ENCODE data around the gene NOD1.

GRCh38 chr7:30523466-30523865 lies 44.9 kb upstream of the NOD1 start:
- TF ChIP-seq OSR1 (CRISPR knock-in tag; IDR thresholded peaks at IDR 0.05) (no peak), BACH2 (CRISPR knock-in tag; IDR thresholded peaks at IDR 0.05; ENCODE audit: borderline replicate concordance) (no peak), ARNTL (CRISPR knock-in tag; IDR thresholded peaks at IDR 0.05; ENCODE audit: borderline replicate concordance, low read depth) (no peak), TCF4 (CRISPR knock-in tag; IDR thresholded peaks at IDR 0.05; ENCODE audit: borderline replicate concordance) (no peak), GLIS3 (CRISPR knock-in tag; IDR thresholded peaks at IDR 0.05) (no peak), ZFP3 (CRISPR knock-in tag; IDR thresholded peaks at IDR 0.05) (no peak), SNAI2 (CRISPR knock-in tag; IDR thresholded peaks at IDR 0.05) (no peak), POU6F1 (CRISPR knock-in tag; IDR thresholded peaks at IDR 0.05; ENCODE audit: borderline replicate concordance, low read depth) (no peak), ZFP30 (CRISPR knock-in tag; IDR thresholded peaks at IDR 0.05) (no peak)
- TF ChIP-seq, protein P1, sequence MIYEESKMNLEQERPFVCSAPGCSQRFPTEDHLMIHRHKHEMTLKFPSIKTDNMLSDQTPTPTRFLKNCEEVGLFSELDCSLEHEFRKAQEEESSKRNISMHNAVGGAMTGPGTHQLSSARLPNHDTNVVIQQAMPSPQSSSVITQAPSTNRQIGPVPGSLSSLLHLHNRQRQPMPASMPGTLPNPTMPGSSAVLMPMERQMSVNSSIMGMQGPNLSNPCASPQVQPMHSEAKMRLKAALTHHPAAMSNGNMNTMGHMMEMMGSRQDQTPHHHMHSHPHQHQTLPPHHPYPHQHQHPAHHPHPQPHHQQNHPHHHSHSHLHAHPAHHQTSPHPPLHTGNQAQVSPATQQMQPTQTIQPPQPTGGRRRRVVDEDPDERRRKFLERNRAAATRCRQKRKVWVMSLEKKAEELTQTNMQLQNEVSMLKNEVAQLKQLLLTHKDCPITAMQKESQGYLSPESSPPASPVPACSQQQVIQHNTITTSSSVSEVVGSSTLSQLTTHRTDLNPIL (CRISPR knock-in tag; IDR thresholded peaks at IDR 0.05; ENCODE audit: low read depth), result no peak
- TF ChIP-seq, protein P2, sequence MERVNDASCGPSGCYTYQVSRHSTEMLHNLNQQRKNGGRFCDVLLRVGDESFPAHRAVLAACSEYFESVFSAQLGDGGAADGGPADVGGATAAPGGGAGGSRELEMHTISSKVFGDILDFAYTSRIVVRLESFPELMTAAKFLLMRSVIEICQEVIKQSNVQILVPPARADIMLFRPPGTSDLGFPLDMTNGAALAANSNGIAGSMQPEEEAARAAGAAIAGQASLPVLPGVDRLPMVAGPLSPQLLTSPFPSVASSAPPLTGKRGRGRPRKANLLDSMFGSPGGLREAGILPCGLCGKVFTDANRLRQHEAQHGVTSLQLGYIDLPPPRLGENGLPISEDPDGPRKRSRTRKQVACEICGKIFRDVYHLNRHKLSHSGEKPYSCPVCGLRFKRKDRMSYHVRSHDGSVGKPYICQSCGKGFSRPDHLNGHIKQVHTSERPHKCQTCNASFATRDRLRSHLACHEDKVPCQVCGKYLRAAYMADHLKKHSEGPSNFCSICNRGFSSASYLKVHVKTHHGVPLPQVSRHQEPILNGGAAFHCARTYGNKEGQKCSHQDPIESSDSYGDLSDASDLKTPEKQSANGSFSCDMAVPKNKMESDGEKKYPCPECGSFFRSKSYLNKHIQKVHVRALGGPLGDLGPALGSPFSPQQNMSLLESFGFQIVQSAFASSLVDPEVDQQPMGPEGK (CRISPR knock-in tag; IDR thresholded peaks at IDR 0.05; ENCODE audit: borderline replicate concordance), result no peak
